Raji (cell line): Measurements from ENCODE around the gene MSTO1.

ENCODE experiments used
- POLR2A ChIP-seq: IDR thresholded peaks from 2 replicates; pipeline ENCODE4 v1.6.1; 2011; ENCODE audit warnings: low read depth, low read length, control low read depth; ENCODE audit not compliant: insufficient read depth

The MSTO1 gene

DNA sequence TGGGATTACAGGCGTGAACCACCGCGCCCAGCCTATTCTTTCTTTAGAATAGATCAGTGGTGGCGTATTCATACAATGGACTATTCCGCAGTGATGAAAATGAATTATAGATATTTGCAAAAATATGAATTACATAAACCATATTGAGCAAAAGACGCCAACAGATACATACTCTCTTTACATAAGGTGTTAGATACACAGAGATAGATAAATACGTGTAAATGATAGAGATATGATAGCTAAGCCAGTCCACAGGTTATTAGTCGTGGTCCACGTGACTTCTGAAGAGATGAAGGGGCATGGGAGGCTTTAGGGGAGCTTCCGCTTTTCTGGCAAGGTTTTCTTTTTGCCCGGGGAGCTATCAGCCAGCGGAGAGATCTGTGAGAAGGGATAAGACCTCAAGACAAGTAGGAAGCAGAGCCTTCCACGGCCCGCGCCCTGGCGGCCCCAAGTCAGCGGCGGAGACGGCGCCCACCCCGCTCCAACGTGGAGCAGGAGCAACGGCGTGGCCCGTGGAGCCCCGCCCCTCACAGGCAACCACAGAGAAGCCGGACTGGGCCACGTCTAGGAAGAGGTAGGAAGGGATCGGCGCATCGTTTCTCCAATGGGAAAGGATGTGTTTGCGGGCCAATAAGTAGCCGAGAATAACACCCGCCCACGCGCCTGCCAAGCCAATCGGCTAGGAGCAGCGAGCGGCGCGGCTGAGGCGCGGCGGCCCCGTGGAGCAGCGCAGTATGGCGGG lies at the start of gene MSTO1:
Gene MSTO1 (plus strand): TSS at position 704 of the 742 bp plus-strand sequence. CDS start 31 bp downstream, at position 735.
- peak; percentile 88 for TF ChIP-seq POLR2A

DNA sequence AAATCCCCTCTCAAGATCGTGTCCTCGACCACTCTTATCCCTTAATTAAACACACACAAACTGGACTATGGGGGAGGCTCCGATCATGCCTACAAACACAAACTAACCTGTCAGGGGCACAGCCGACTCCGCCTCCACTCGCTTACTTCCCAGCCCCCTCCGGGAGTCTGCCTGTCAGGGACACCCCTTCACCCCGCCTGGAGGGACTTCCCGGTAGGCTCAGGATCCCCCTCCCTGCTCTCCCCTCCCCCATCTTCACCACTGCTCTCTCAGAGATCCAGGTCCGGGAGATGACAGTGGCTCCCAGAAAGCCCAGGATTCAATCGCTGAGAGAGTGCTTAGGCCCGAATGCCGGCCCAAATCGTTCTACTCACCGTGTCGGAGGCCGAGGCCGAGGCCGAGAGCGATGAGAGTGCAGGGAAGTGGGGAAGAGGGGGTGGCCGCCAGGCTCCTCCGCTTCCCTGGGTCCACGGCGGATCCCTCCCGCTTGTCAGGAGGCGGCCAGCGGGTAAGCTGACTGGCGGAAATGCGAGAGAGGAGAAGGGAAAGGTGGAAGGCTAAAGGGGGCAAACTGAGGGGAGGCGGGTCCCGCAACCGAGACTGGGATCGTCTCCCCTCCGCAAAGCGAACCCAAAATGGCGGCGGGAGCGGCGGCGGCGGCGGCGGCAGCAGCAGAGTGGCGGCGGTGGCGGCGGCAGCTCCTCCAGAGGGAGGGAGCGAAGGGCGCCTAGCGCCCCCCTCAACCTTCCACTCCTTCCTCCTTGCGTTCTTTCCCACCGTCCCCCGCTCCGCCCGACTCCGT lies 48.0 kb upstream of the MSTO1 start:
- 0 out of 2 replicates have a peak, but pooled peaks have one; percentile 6 for TF ChIP-seq POLR2A

DNA sequence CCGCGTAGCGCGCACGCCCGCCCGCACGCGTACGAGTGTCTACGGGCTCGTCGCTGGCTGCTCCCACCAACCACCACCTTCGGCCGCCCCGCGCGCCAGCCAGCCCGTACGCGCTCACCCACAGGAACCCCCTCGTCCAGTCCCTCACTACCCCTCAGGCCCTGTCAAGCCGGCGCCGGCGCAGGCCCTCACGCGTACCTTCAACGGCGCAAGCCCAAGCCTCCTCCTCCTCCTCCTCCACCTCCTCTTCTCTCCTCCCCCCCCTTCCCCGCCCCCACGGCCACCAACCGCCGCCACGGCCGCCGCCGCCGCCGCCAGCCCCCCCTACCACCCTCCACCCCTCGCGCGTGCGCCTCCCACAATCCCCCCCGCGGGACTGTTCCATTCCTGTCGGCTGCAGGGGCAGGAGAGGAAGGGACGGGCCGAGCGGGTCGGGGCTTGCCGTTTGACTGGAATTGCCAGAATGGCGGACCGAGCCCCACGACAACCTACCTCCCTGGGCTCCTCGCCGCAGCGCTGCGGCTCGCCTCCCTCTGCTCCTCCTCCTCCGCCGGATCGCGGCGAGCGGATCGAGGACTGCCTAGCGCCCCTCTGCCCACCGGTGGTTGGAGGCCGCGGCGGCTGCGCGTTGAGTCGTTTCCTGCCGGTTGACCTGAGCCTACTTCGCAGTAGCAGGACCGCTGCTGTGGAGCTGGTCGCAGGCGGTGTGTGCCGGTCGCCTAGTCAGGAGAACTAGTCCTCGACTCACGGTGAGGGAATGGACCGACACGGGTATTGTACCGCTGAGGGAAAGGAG lies 47.2 kb upstream of the MSTO1 start, which contains the start of gene ASH1L:
Gene ASH1L (minus strand): TSS at position 223 of the 796 bp plus-strand sequence. CDS start 41,284 bp downstream, outside the sequence.
- TF ChIP-seq POLR2A, result peak; percentile 91

DNA sequence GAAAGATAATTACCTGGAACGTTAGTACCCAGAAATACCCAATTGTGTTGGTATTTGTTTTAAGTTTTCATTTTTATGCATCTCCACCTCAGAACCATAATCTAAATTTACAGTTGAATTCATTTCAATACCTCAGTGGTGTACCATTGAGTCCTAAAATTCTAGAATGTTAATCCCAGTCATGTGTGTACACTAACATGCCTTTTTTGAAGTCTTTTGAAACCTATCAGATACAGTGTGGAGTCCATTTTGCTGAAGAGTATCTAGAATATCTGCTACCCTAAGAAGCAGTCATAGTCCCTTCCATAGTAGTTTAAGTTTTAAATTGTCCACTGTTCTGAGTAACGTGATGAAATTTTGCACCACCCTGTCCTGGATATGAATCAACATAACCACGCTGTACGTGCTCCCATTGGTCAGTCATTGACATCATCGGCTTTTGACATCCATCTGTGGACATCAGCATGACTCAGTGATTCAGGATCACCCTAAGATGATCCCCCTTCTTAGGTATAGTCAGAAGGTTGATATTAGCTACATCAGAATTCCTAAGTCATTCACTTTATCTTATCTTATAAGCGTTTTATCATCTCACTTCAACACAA lies 39.9 kb upstream of the MSTO1 start:
- TF ChIP-seq POLR2A, result no peak

DNA sequence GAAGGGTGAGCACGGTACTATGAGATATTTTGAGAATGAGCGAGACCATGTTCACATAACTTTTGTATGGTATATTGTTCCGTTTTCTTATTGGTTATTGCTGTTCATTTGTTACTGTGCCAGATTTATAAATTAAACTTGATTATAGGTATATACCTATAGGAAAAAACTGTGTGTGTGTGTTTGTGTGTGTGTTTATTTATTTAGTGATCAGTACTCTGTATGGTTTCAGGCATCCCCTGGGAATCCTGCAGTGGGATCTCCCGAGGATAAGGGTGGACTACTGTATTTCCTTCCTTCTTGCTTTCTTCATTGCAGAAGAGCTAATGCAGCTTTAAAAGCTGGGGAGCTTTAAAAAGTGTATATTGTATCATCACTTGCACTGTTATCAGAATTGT lies 39.4 kb upstream of the MSTO1 start:
- TF ChIP-seq POLR2A, result no peak

DNA sequence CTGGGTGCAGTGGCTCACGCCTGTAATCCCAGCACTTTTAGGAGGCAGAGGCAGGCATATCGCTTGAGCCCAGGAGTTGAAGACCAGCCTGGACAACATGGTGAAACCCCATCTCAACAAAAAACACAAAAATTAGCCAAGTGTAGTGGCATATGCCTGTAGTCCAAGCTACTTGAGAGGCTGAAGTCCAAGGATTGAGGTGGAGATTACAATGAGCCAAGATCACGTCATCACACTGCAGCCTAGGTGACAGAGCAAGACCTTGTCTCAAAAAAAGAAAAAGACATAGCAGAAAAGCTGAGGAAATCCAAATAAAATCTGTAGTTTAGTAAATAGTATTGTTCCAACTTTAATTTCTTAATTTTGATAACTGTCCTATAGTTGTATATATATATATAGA lies 35.9 kb upstream of the MSTO1 start:
- no peak for TF ChIP-seq POLR2A

DNA sequence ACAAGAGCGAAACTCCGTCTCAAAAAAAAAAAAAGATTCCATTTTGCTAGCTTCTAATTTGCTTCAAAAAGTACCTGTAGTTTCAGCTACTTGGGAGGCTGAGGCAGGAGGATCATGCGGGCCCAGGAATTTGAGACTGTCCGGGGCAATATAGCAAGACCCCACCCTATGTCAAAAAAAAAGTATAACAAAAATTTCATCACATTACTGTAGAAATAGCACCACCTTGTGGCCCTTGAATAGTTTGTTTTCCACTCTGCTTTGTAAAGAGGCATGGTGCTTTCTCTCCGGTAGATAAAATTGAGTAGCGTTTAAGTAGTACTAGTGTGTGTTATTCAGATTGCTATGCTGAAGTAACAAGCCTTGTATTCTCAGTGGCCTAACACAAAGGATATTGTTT lies 18.2 kb upstream of the MSTO1 start:
- no peak for TF ChIP-seq POLR2A

DNA sequence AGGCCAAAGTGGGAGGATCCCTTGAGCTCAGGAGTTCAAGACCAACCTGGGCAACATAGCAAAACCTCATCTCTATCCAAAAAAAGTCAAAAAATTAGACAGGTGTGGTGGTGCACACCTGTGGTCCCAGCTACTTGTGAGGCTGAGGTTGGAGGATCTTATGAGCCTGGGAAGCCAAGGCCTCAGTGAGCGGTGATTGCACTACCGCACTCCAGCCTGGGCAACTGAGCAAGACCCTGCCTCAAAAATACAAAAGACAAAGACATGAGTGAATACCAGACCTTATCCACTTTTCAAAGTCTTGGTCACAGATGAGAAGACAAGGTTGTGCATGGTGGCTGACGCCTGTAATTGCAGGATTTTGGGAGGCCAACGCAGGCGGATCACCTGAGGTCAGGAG lies 13.2 kb upstream of the MSTO1 start:
- no peak for TF ChIP-seq POLR2A

DNA sequence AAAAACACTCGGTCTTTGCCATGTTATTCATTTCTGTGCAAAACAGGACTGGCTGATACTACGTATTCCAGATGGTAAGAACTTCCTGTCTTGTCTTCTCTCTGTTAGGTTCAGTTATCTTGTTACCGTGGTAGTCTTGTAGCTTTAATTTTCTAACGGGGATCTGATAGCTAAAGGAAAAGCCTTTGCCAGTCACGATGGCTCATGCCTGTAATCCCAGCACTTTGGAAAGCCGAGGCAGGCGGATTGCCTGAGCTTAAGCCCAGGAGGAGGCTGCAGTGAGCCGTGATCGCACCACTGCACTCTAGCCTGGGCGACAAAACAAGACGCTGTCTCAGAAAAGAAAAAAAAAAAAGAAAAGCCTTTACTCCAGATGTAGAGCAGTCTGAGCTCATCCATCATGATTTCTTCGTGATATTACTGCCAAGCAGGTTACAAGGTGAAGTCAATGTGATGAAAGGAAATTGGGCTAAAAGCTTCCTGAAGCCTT lies 11.1 kb upstream of the MSTO1 start:
- no peak for TF ChIP-seq POLR2A

DNA sequence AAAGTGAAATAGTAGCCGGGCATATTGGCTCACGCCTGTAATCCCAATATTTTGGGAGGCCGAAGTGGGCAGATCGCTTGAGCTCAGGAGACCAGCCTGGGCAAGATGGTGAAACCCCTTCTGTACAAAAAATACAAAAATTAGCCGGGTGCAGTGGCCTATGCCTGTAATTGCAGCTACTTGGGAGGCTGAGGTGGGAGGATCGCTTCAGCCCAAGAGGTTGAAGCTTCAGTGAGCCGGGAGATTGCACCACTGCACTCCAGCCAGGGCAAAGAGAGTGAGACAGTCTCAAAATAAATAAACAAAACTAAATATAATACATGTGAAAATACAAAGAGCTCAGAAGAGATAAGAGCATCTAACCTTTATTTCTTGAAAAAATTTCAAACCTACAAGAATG lies 2.3 kb upstream of the MSTO1 start:
- no peak for TF ChIP-seq POLR2A

DNA sequence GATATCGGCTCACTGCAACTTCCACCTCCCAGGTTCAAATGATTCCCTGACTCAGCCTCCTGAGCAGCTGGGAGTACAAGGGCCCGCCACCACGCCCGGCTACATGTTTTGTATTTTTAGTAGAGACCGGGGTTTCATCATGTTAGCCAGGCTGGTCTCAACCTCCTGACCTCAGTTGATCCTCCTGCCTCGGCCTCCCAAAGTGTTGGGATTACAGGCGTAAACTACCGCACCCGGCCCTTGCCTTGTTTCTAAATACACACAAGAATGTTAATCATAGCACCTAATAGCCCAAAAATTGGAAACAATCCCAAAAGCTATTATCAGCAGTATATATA lies 1.2 kb upstream of the MSTO1 start:
- no peak for TF ChIP-seq POLR2A

DNA sequence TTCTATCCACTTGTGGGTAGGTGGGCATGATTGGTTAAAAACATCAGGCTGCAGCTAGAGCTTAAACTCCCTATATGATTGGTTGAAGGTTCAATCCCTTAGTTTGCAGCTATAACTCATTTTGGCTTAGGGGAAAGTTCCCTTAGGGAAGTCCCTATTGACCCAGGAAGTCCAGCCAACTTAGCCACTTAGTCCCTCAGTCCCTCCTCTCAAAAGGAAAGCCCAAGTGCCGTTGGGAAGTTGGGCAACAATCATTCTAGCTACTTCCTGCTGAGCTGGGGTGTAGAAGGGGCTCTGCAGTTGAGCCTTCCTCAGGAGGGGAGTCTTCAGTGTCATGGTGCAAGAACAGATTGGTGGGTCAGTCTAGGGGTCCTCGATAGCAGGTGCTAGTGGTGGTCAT lies 12.2 kb downstream of the MSTO1 start:
- TF ChIP-seq POLR2A, result no peak

DNA sequence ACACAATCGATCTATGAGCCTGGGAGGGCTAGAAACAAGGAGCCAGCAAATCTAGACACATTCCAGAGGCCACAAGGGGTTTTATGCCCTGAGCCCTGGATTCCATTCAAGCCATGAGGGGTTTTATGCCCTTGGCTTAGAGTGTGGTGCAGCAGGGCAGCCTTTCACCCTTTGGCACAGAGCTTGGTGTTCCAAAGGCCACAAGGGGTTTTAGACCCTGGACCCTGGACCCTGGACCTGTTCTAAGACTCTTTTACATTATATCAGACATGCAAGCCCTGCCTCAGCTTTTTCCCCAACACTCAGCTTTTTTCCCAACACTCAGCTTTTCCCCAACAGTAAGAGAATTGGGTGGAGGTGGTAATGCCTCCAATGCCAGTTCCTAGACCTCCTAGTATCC lies 13.3 kb downstream of the MSTO1 start:
- TF ChIP-seq POLR2A, result no peak

DNA sequence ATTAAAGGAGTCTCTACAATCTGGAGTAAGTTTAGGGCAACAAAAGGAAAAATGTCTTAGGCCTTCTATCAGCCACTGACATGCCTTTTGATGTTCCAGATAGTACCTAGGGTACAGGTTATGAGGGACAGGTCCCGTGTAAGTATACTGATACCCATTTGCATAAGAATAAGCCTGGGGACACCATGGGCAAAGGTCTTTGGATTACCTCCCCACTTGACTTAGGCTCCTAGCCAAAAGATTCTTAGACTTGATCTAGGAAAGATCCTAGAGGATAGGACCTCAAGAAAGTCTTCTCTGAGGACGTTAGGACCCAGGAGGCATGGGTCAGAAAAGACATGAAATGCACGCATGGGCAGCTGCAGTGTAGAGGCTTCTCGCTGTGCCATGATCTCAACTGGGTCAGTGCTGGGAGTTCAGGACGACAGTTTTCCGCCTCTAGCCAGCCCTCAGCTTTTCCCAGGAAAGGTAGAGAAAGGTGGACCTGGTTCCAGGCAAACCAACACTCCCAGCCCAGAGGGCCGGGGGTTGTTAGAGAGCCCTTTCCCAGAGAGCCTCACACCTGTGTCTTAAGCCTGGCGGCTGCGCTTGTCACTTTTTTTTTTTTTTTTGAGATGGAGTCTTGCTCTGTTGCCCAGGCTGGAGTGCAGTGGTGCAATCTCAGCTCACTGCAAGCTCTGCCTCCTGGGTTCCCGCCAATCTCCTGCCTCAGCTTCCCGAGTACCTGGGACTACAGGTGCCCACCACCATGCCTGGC lies 26.6 kb downstream of the MSTO1 start:
- no peak for TF ChIP-seq POLR2A

DNA sequence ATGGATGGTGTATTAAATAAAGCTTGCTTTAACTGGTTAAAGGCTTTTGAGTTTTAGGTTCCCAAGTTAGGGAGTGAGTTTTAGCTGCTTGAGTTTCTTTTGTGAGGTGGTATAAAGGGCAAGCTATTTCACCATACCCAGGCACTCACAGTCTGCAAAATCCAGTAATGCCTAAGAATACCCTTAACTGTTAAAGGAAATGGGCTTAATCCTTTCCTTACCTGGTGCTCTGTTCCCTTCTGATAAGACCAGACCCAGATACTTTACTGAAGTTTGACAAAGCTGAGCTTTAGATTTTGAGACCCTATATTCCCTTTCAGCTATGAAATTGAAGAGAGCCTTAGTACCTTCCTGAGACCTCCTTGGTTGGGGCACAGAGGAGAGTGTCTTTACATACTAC lies 30.3 kb downstream of the MSTO1 start:
- TF ChIP-seq POLR2A, result no peak

DNA sequence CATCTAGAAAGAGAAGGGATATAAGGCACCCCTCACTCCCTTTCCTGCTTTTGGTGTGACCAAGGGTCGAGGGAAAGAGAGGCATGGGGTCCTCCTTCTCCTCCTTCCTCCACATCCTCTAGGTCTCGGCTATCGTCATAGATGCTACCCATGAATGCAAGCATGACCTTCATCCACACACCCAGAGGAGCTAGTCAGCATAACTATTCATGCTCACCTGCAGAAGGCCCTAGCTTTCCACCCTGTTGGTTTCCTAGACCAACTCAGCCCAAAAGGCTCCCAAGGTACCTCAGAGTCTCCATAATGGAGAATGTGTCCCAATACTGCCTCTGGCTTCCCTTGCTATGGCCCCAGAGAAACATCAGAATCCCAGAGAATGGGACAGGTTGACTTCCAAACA lies 33.2 kb downstream of the MSTO1 start:
- no peak for TF ChIP-seq POLR2A
